Measurements from ENCODE around the gene SPATA31C2.
"Not testable (repeated sequence)": the region's sequence is repeated elsewhere in the genome, so short reads cannot be mapped to it uniquely, and the experiment has no call there.

Gene SPATA31C2

DNA sequence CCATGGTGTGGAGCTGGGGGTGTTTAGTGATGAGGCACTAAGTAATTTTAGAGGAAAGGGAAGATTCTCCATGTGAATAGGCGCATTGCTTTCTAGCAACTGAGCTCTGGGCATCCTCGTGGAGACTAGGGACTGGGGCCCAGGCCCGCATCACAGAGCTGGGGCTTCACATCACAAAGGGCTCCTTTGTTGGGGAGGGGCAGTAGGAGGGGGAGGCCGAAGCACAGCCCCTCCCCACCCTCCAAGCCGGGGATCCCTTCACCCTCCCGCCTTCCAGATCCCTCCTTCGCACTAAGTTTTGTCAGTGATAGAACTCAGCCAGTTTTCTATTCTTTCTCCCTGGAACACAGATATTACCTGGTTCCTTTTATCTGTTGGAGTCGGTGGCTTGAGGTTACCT is at the start of gene SPATA31C2:
SPATA31C2 (minus strand) TSS at position 101 of the 400 bp plus-strand sequence; CDS start at position 72, 29 bp downstream.
- DNase-seq: not testable (repeated sequence)

DNA sequence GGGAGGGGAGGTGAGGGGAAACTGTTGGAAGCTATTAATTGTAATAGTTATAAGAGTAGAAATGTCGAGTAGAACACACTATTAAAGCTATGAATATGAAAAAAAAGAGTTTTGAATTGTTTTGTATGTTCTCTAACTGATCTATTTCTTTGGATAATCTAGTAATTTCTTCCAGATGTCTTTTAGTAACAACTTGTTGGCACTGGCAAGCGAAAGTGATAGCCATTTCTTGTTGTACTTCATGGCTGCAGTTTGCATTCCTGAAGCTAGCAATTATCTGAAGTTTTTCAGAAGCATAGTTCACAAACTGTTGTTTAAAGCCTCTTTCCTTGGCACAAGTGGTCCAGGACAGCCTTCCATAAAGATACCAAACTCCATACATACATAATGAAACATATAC is 49.4 kb upstream of the SPATA31C2 start:
- DNase-seq: no peak

DNA sequence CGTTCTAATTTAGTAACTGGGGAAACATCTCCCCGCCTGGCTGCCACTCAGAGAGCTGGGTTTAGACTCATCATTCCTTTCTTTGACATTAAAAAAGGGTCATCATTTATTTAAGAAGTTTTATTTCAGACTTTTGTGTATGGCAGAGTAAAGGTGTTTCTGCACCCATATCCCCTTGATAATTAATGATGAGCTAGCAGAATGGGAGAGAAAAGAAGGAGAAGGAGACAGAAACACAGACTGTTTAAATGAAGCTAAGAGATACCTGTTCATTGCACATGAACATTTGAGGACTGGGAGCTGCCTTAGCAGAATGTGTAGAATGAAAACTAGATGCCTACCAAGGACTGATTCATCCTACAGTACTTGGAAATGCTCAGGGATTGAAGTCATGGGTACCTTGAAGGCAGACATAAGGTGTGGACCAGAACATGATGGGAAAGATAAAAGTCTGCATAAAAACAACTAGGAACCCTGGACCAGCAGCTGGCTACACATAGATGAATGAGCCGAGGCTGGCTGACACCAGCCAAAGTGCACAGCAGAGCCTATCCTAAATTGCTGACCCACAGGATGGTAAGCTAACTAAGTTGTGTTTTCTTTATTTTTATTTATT is 48.3 kb upstream of the SPATA31C2 start:
- no peak for DNase-seq

DNA sequence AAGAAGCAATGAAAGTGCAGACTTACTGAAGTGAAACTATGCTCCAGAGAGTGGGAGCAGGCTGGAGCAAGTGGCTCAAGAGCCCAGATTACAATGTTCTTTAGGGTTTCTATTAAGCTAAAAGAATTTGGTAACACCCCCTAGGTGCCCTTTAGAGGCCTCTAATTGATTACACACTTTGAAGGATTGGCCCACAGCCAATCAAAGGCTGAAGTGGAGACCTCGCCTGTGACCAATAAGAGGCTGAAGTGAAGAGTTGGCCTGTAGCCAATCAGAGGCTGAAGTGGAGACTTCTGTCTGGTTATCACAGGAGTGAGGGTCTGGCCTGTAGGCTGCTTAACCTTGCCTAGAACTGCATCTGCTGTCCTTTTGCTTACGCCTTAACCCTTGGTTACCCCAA is 46.7 kb upstream of the SPATA31C2 start:
- no peak for DNase-seq

DNA sequence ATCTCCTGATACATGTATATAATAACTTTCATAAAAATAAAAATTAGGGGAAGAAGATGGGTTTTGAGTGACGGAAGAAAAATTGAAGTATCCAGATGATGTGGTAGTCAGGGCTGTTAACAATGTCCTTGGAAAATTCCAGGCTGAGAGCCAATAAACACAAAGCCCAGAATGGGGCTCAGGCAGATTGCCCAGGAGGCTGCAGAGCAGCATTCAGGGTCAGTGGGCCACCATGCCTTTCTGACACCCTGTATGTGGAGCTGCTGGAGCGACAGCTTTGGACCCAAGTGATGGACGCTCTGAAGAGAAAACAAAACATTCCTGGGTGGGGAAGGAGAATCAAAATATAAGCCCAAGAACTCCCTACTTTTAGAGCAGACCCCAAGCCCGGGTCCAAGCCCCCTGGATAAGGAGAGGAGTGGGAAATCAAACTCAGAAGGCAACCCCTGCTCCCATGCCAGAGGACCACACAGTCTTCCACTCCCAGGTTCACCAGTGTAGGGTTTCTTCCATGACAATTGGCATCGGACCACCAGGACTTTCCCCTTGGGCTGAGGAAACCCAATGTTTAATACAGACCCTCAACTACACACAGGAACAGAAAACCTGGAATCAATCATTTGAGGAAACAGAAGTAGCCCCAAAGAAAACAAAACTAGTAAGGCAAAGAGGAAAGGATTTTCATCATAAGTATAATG is 45.7 kb upstream of the SPATA31C2 start:
- no peak for DNase-seq

DNA sequence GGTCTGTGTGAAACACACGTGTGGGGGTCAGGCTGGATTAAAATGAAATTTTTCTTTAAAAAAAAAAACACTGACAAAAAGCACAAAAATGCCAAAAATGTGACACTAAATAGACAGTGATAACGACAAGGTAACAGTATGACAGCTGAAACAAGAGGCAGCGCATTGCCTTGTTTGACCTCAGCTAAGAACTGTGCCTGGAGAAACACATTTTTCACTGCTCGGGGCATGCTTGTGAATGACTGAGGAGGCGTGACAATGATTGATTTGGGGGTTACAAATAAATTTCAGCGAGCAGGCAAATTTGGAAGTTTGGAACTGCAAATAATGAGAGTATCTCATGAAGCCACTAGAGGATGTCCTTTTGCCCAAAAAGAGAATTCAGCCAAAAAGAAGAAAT is 44.2 kb upstream of the SPATA31C2 start:
- no peak for DNase-seq

DNA sequence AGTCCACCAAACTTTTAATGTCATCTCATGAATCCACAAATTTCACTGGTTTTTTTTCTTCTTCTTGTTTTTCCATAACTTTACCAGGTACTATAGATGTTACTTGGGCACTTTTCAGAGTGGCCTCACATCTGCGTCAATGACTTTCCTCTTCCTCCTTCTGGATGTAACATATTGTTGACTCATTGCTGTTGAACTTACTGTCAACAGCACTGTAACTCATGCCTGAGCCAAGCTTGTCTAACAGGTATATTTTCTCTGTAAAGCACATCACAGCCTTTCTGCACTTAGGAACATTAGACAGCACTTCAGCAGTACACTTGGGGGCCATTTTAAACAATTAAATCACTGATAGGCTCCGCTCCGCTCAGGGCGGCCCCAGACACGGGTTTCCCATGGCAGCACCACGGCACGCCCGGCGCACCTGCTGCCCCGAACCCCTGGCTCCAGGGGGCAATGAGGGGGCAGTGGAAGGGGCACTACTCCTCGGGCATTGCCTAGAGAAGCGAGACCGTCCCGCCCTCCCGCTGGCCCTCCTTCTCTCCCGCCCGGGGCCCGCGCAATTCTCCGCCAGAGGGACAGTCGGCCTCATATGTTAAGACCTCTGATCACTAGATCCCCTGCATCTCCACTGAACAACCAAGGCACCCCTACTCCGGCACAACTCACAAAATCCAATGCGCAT is 41.9 kb upstream of the SPATA31C2 start:
- DNase-seq: no peak

DNA sequence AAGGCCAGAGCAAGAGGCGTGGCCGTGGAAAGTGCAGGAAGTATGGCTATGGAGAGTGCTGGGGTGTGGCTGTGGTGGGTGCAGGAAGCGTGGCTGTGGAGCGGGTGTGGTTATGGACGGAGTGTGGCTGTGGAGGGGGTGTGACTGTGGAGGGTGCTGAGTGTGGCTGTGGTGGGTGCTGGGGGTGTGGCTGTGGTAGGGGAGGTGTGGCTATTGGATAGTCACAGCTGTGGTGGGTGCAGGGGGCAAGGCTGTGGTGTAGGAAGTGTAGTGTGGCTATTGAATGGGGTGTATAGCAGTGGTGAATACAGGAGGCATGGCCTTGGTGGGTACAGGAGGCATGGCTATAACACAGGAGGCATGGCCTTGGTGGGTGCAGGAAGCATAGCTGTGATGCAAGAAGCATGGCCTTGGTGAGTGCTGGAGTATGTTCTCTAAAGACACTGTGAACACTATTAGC is 40.8 kb upstream of the SPATA31C2 start:
- DNase-seq: no peak

DNA sequence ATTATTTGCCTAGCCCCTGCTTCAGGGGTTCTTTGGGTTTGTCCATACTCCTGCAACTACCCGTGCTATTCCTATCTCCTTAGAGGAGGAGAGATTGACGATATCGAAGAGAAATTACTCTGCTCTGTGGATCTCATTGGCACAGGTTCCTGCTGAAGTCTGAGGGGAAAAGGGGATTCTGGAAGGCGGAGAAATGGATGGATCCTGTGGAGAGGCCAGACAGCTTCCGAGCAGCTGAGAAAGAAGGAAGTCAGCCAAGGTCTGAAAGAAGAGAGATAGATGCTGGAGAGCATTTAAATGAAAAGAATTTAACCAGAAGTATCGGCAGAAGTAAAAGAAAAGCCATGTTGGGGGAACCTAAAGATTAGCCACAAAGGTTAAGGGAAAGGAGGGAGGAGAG is 40.4 kb upstream of the SPATA31C2 start:
- no peak for DNase-seq

DNA sequence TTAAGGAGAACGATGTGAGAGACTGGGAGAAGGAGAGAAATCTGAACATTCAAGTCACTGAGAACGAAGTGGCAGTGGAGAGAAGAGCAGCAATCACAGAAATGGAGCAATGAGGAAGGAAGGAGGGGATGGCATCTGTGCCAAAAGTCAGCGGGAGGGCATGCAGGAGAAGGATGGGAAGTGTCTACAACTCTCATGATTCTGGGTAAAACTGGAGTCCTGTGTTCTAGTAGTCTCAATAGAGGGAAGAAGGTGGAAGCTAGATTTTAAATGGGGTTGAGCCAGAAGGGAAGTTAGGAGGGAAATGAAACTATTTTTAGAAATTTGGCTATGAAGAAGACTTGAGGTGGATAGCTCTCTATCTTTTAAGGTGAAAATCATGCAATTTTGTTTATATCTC is 39.1 kb upstream of the SPATA31C2 start:
- no peak for DNase-seq

DNA sequence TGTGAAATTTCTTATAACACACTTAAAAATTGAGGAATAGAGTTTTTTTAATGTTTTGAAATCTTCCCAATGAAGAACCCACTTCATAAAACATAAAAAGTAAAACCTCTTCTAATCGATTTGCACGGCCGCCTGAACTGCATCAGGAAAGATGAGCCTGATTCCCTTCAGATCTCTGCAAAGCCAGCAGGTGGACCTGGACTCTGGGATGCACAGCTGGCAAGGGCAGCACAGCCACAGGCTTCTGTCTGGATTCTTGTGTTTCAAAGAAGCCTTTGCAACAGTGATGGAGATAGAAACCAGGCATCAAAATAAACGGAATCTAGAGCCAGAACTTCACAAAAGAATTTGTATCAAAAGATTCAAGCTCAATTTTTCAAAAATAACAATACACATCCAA is 36.0 kb upstream of the SPATA31C2 start:
- DNase-seq: no peak

DNA sequence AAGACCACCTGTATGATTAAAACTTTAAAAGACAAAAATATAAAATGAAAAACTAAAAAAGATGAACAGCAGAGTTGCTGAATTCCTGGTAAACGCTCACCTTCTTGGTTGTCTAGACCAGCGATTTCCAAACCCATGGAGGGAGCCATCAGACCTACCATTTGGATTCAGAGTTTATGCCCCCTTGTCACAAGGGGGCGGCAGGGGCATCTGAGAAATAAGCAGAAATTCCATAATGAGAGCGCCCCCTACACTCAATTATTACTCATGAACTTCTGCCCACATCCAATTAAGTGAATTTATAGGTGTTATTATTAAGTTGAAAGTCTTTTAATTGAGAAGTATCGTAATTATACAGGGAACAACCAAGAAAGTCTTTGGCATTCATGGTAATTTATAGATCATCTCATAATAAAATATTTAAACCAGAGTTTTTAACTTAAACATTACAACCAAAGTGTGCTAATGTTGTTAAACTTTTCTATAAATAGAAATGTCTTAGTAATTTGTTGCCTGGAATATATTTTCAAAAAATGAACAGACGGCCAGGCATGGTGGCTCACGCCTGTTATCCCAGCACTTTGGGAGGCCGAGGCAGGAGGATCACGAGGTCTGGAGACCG is 35.2 kb upstream of the SPATA31C2 start:
- no peak for DNase-seq

DNA sequence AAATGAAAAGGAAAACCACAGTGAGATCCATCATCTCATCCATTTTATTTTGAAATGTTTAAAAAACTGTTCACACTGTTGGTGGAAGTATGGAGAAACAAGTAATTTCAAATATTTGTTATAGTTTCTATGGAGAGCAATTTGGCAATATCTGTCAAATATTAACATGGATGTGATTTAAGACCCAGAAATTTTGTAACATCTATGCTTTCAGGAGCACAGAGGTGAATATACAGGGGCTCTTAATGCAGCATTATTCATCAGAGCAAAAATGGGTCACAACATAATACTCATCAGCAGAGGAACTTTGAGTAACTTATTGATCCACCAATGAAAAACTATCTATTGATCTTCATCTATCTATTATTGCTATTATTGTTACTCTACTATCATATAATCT is 31.4 kb upstream of the SPATA31C2 start:
- DNase-seq: no peak

DNA sequence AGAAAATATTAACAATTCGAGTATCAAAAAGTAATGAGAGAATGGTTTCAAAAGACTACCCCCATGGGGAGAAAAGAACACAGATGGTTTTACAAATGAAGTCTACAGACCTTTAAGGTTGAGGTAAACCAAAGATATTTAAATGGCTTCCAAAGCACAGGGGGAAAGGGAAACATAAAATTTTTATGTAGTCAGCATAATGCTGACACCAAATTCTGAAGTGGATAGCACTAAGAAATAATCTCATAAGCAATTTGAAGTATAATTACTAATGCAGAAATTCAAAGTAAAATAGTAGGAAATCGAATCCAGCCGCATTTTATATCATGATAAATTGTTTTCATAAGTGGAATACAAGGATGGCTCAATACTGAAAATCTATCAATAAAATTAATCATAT is 30.3 kb upstream of the SPATA31C2 start:
- no peak for DNase-seq

DNA sequence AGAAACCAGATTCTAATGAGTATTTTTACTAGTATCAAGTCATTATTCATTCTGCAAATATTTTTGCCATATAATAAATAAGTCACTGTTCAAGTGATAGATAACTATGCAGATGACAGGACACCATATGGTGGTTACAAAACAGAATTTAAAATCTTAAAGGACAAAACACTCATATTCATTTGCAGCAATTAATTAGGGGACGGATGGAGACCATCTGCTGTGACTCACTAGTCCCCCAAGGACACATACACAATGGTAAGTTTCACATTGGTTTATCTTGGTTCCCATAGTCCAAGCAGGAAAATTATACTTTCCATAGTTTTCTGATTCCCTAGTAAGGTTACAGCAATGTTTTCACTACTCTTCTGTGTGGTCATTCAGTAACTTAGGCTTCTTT is 28.4 kb upstream of the SPATA31C2 start:
- no peak for DNase-seq

DNA sequence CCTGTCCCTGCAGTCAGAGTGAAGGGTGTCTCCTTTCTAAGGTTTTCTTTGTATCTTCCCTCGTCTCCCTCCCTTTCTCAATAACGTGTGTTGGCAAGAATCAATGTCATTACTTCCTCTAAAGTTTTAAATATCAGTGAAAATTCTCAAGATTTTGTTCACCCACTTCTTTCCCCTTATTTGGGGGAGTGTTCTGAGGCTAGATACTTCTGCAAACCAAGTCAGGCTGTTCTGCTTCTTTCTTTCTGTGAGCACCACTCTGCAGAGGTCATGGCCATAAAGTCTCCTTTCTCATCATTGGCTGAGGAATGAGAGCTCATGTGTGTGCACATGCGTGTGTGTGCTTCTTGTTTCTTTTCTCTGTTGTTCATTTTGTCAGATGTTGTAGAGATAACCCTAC is 26.6 kb upstream of the SPATA31C2 start:
- DNase-seq: no peak

DNA sequence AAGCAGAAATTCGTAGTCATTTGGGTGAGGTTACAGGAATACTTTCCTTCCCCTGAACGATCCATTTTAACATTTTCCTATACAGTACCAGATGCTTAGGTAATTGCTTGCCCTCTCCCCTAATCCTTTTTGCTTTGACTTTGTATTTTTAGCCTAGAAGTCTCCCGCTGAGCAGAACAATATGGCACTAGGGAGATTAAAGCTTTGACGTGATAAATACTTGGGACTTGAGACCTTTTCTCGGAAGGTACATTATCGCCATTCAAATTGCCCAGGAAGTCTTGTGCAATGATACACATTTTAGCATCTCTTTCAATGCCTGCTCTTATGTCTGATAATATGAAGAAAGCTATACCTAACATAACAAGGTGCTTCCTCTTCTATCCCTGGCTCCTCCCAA is 22.9 kb upstream of the SPATA31C2 start:
- DNase-seq: no peak

DNA sequence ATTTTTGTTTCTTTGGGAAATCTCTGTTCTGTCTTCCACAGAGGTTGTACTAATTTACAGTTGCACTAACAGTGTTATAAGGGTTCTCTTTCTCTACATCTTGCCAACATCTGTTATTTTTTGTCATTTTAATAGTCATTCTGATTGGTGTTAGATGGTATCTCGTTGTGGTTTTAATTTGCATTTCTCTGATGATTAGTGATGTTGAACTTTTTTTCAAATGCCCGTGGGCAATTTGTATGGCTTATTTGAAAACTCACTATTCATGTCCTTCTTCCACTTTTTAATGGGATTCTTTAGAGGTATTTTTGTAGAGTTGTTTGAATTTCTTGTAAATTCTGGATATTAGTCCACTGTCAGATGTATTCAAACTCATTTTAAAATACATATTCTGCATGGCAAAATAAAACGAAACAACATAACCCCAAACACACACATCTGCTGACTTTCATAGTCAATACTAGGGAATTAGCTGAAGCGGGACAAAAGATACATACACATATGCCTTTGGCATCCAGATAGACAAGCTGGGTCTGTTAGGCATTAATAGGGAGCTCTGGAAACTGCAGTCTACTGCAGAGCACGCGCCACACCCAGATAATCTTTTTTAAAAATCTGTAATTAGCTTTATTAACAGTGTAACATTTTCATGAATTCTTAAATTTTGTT is 5.8 kb upstream of the SPATA31C2 start:
- DNase-seq: no peak

DNA sequence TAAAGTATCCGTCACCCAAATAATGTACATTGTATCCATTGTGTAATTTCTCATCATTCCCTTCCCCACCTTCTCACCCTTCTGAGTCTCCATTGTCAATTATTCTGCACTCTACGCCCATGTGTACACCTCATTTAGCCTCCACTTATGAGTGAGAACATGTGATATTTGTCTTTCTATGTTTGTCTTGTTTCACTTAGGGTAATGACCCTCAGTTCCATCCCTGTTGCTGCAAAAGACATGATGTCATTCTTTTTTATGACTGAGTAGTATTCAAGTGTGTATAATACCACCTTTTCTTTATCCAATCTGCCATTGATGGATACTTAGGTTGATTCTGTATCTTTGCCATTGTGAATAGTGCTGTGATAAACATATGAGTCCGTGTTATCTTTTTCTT is 4.9 kb upstream of the SPATA31C2 start:
- DNase-seq: no peak

DNA sequence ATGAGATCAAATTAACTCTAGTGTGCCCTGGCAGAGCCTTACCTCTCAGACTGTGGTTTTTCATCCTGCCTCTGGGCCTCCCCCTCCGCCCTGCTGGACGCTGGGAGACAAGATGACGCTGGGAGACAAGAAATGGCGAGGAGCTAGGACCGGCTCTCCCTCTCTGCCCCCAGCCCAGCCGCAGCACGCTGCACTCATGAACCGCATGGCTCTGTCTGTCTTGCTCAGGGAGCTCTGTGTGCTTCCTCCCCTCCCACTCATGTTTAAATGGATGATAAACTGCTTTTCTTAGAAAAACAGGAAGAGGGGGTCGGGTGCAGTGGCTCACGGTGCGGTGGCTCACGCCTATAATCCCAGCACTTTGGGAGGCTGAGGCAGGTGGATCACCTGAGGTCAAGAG is 4.7 kb downstream of the SPATA31C2 start:
- not testable (repeated sequence) for DNase-seq

DNA sequence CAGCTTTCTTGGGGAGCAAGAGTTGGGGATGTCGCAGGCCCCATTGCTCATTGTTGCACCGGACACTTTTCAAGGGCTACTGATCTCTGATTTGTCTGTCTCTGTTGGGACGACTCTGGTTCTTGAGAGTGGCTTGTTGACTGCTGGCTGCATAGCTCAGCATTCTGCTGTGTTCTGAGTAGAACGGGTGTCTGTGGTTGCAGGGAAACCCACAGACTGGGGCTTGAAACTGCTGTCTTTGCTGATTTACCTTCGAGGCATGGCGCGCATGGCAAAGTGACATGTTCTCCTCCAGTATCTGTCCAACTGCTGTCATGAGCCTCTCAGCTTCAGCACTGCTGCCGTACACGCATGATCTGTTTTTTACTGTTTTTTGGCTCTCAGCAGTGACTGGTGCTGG is 8.7 kb downstream of the SPATA31C2 start:
- DNase-seq: not testable (repeated sequence)

DNA sequence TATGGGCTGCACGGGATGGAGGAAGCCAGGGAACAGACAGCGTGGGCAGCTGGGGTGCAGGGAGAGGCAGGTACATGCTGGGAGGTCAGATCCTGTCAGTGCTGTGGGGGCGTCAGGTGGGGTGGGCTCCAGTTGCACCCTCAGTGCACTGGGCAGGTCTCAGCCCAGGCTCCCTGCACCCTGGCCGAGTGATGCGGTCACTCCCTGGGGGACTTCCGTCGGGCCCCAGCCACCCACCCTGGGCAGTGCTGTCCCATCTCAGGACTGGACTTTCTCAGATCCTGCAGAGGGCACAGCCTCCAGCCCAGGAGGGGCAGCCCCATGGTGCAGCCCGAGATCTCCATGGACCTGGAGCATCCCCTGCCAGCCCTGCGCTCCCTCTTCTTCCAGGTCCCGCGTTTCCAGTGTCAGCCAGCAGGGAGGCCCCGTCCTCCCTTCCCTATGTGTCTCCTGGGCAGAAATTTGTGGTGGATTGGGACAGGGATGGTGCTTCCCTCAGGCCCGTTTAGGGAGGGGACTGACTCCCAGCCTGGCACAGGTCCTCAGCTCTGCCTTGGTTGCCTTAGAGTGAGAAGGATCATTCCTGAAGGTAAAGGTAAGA is 10.5 kb downstream of the SPATA31C2 start:
- DNase-seq: not testable (repeated sequence)

DNA sequence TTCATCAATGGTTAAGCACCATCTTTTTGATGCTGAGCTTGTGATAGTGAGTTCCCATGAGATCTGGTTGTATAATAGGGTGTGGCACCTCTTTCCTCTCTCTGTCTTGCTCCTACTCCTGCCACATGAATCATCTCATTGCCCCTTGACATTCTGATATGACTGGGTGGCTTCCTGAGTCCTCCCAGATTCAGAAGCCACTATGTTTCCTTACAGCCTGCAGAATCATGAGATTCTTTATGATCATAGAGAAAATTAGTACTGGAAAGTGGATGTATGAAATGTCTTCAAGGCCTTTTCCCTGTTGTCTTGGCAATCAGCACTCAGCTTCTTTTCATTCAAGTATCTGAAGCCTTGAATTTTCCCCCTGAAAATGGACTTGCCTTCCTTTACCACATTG is 14.9 kb downstream of the SPATA31C2 start:
- DNase-seq: not testable (repeated sequence)

Data from cortex of kidney (tissue), 1 donor.